CD4-positive, alpha-beta T cell treated with Interleukin-10 for 1 hour (primary cell): ENCODE measurements around the gene AIM2.
"Not testable (repeated sequence)": the region's sequence is repeated elsewhere in the genome, so short reads cannot be mapped to it uniquely, and the experiment has no call there.

ENCODE experiments used
- DNase-seq: peaks from one replicate; pipeline ENCODE4 v3.0.0-alpha.2; 2020

Gene AIM2, protein sequence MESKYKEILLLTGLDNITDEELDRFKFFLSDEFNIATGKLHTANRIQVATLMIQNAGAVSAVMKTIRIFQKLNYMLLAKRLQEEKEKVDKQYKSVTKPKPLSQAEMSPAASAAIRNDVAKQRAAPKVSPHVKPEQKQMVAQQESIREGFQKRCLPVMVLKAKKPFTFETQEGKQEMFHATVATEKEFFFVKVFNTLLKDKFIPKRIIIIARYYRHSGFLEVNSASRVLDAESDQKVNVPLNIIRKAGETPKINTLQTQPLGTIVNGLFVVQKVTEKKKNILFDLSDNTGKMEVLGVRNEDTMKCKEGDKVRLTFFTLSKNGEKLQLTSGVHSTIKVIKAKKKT

DNA sequence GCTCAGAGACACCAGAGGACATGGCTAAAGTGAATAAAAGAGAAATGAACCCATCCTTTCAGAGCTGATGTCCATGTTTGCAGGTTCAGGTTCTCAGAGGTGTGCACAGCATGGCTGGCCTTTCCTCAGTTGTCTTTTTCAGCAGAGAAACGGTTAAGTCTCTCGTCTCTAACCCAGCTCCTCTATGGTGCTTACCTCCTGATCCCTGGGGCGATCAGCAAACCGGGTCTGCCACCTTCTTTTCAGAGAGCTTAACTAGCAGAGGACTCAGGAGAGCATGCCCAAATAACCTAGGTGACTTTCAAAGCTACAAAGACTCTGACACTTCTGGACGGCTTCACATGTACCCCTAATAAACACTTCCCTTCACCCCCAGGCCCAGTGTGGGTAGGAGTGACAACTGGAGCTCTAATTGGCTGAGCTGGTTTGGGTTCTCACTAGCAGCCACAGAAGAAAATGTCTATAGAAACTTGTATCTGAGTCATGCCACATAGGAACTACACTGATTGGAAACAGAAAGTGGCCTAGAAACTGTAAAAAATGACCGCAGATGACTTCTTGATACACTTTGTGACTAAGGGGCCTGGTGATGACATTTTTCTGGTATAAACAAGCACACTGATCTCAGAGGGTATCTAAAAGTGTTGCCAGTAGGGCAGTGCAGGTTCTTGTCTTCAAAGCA lies at the start of gene AIM2:
AIM2 (minus strand) TSS at position 329 of the 682 bp plus-strand sequence. CDS start 3,267 bp downstream, outside the sequence.
- peak; percentile 89 for DNase-seq

DNA sequence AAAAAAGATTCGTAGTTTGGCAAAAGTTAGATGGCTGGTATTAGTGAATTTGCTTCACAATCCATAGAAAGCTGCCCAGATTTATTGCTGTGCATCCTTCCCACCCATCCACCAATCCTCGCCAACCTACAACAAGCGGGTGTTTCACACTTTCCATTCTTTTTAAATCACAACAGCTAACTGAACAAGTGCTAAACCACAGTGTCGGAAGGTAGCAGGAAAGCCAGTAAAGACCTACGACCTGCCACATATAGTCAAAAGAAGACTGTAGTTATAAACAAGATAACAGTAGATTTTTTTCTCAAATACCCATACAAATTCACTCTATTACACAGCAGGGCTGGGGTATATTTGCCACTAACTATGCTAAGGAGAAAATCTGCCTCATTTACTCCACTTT lies 47.0 kb upstream of the AIM2 start:
- DNase-seq, result no peak

DNA sequence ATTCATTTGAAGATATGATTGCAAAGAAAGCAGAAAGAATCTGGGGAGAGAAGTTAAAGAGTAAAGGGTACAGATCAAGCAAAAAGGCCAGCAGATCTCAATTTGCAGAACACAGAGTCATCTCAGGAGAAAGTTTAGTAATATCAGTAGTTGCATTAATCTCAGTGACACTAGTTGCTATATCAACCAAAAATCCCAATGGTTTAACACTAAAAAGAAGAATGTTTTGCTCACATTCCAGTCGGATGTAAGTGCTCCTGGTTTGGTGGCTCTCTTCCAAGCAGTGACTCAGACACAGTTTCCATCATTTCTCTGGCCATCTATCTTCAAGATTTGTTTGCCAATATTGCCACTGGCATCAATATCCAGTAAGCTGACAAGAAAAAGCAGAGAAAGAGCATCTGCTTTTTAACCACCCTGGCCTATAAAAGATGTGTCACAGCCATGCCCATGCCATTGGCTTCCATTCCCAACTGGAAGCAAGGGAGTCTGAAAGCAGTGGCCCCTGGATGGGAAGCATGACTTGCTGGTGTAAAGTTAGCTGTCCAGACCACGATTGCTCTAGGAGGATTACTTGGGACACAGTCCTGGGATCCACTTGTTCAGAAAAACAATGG lies 45.5 kb upstream of the AIM2 start:
- no peak for DNase-seq

DNA sequence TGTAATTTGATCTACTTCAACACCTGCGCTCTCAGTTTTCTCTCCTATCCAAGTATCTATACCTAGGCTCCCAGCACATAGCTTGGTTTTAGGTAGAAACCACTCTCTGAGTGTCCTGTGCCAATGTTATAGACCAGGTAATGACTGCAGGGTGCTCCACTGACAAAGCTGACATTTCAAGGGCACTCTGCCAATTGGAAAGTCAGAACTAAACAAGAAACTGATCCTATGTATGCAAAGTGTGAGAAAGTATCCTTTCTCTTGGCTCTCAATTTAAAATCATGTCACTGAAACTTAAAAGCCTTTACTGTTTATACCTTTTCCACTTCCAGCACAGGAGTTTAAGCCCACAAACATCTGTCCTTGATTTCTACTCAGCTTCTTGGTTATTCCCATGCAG lies 45.0 kb upstream of the AIM2 start:
- DNase-seq, result no peak

DNA sequence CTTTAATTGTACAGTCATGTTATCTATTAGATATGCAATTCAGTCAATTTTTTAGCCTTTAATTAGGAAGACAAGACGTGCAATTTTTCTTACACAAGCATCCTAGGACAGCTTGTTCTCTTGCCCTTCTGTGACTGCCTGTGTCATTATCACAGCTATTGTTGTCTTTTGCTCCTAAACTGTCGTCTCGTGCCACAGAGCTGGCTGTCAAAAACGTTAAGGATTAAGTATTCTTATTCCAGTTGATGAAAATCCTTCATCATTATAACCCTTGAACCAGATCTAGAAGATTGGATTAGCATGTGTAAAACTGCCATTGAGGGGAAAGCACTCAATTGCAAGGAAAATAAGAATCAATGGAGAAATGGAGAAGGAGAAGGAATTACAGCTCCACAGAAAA lies 43.8 kb upstream of the AIM2 start:
- no peak for DNase-seq

DNA sequence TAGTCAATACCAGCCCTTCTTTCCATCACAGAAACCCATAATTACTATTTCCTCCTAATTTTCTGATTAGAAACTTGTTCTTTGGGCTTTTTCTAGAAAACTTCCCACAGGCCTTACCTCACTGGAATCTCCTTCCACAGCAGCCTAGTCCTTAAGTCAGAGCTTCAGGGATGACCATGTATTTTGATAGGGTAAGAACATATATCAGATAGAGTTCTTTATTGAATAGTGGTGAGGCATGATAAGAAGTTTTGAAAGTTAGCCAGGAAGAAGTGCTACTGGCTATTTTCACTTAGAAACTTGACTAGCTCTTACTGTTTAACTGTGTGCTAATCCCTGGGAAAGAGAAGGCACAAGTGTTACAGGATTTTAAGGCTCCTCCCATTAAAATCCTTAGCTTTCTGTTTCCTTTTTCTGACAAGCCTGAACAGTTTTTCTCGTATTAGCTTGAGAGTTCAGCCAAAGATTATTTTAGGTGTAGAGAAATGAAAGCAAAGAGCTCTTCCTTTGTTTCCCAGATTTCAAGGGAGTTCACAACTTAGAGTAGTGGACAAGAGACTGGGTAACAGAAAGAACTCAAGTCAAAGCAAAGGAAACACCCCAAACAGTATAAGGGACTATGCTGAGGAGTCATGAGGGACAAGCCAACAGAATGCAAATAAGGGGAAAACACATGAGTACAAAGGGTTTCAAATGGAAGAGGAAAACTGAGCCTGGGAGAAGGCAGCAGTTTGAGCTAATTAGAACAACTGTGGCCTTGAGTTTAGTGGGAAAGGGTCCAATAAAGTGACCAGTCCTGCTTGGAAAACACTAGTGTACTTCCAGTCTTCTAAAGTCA lies 37.2 kb upstream of the AIM2 start:
- DNase-seq, result no peak

DNA sequence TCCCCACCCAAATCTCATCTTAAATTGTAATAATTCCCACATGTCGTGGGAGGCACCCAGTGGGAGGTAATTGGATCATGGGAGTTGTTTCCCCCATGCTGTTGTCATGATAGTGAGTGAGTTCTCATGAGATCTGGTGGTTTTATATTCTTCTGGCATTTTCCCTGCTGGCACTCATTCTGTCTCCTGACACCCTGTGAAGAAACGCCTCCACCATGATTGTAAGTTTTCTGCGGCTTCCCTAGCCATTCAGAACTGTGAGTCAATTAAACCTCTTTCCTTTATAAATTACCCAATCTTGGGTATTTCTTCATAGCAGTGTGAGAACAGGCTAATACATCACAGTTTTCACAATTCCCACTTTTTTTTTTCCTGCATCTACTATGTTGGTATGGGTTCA lies 26.5 kb upstream of the AIM2 start:
- not testable (repeated sequence) for DNase-seq

DNA sequence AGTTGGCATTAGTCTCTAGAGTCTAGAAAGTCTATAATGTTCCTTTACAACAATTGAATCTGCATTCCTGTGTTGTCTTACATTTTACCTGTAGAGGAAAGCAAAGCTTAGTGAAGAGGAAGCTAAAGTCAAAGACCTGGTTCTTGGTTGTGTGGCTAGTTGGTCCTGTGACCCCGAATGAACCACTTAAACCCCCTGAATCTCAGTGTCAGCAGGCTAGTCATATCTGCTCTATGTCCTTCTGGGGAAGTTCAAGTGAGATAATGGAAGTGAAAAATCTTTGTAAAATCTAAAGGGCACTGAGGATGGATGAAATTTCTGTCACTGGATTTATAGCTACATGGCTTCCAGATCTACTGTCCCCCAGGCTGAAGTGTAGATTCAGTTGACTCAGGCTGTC lies 24.0 kb upstream of the AIM2 start:
- no peak for DNase-seq

DNA sequence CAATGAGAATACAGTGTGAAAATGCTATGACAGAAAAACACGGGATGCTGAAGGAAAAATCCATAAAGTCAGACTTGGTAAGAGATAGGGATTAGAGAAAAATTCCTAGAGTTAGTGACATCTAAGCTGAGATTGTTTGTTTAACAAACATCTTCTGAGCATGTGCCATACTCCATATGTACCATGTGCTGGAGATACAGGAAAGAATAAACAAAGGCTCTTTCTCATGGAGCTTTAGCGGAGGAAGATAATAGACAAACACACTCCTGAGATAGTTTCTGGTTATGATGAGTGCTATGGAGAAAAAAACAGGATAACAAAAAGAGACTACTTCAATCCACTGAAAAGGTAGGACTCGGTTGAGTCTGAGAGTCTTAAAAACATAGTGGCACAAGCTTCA lies 22.0 kb upstream of the AIM2 start:
- no peak for DNase-seq

DNA sequence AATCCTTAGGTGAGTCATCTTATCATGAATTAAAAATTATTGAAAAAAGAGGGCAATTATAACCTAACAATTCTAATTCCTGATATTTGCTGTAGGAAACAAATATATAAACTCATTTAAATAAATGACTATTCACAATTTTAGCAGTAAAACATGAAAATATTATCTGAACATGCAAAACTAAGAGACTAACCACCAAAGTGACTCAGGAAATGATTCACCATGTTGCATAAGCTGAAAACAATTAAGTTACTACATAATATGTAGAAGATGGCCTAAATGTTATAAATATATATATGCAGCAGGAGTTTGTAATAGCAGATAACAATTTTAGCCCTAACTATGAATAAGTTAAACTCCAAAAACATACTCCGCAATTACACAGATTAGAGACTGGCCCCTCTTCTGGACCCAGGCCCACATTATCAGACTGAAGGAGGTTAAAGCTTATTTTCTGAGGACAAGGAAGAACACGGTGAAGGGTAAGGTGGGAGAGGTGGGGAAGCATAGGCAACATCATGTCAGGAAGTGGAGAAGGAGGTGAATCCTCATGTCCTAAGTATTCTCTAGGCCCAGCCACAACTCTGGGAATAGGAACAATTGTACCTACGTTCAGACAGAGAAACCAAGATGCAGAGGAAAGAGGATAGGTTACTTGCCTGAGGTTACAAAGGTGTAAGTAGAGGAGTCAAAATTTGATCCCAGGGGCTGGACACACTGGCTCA lies 15.6 kb upstream of the AIM2 start:
- no peak for DNase-seq

DNA sequence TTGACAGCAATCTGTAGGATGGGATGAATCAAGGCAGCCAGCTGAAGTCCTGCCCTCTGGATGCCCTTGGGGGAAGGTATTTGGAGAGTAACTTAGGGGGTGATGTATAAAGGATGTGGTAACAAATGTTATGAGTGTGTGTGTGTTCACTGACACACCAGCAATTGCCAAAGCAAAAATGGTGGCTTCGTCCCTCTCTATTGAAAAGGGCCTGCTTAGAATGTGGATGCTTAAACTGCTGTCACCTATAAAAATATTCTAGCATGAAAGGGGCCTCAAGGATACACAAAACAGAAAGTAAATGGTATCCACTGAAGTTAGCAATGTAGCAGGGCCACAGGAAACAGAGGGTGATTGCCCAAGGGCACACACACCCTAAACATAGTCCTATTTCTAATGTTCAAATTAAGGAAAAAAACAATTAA lies 15.1 kb upstream of the AIM2 start:
- no peak for DNase-seq

DNA sequence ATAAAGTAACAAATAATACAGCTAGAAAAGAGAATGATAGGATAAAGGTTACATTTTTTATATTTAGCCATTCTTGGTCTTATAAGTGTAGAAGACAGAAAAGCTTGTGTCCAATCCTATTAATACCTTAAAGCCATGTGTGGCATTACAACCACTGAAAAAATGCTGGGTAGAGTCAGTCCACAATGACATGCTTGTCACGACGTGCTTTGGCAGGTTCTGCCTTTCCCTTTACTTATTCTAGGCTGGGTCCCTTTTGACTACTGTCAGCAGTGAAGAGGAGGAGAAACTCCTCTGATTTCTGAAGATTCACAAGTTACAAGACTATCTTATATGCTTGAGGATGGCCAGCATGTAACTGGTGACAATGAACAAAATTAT lies 14.6 kb upstream of the AIM2 start:
- no peak for DNase-seq

DNA sequence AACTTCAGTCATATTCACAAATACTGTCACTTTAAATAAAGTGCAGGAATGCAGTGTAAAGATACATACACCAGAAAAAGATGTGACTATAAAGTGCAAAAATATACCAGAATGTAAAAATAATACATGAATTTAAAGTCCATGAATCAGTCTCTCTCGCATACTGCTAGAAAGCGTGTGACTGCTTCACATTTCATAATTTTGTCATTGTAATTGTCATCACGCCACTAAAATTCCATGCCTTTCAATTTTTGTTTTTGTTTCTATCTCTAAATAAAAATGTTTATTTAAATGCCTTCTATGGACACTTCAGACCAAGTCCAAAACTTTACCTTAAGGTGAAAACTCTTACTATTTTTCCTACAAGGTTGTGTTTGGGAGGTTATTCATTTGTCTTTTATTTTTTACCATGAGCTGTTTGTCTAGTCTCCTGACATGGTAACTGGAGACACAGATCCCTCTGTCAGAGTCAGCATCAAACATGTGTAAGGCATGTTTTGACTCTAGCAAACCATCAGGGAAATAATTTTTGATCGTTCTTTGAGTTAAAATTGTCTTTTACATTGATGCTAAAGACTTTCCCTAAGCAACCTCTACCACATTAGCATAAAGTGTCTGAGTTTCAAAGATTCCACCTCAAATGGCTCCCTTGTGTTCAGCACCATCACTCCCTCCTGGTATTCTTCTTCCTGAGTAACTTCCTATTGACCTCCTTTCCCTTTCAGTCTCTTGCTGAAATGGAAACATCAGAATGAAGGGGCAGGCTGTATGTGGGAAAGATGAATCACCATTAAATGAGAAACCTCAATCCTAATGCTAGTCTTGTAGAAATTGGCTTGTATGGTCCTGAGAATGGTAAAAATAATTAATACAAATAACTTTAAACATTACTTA lies 14.0 kb upstream of the AIM2 start:
- no peak for DNase-seq

DNA sequence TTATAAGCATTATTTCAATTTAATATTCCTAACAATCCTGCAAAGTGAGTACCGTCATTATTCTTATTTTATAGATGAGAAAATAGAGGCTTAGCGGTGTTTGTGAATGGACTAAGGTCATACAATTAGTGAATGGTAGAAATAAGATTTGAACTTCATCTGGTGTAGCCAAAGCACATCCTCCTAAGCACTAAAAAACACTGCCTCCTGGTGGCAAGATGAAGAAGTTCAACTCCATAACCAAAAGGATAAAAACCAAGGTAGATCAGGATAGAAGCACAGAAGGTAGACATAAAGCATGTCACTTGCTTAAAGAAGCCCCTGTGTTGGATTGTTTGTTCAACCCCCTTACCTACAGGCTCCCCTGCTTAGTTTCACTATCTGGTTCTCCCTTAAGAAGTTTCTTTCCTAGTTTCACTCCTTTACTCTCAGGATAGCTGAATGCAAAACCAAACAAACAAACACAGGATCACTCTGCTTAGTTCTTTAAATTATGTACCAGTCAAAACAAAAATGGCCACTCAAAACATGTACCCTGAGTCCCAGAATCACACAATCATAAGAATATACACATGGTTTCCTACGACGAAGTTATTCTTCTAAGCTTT lies 12.7 kb upstream of the AIM2 start:
- peak; percentile 65 for DNase-seq

DNA sequence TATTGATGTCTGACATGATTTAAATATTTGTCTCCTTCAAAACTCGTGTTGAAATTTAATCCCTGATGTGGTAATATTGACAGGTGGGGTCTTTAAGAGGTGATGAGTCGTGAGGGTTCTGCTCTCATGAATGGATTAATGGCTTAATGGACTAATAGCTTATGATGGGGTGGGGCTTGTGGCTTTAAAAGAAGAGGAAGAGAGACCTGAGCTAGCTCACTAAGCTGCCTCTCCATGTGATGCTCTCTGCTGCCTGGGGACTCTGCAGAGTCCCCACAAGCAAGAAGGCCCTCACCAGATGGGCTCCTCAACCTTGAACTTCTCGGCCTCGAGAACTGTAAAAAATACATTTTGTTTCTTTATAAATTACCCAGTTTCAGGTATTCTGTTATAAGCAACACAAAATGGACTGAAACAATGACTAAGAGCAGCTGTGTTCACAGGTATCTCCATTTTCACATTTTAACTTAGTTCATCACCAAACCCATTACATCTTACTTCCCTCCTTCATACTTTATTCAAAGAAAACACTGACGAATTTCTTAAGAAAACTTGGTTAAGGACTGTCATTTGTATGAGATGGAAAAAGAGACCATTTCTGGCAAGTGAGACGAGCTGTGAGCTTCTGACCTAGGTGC lies 12.1 kb upstream of the AIM2 start:
- DNase-seq, result no peak

DNA sequence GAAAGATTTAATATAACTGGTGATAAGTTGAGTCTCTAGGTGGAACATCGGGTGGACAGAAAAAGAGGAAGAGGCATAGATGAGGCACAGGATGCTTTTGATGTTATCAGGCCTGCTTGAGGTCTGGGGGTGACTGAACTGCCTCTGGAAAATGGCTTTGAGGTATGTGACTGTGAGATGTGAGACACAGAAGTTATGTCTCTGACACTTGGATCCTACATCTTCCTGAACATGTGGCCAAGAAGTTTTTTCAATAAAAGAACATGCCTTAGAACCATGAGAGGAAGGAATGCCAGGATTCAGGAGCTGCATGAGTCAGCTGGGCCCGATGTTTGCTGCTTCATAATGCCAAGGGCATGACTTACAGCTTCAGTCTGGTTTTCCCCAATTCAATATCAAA lies 11.5 kb upstream of the AIM2 start:
- DNase-seq, result no peak

DNA sequence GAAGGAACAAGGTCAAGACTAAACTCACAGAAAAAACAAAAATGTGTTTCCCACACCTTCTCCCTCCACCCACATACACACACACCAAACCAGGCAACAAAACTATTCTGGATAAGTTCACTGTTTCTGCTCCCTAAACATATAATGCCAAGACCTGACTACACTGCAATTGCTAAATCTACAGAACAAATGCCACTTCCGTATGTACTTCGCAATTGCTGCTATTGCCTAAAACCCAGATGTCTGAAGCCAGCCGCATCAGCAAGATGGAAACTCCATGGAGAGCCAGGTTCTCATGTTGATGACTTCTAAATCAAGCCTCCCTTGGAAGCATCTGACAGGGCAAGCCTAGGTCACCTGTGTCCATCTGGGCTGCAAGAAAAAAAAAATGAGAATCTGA lies 8.3 kb upstream of the AIM2 start:
- no peak for DNase-seq

DNA sequence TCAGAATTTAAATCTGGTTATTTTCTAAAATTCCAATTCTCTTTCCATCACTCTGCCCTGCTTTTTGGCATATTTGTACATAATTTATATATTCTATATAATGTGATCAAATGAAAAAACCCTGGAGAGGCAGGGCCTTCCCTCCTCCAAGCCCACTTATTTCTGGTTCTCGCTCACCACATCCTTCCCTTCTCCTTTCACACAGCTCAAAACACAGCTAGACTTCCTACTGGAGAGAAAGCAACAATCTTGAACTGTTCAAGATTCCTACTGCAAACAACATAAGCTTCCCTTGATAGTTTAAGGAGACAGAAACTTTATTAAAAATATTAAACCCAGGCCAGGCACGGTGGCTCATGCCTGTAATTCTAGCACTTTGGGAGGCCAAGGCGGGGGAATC lies 7.6 kb upstream of the AIM2 start:
- no peak for DNase-seq

DNA sequence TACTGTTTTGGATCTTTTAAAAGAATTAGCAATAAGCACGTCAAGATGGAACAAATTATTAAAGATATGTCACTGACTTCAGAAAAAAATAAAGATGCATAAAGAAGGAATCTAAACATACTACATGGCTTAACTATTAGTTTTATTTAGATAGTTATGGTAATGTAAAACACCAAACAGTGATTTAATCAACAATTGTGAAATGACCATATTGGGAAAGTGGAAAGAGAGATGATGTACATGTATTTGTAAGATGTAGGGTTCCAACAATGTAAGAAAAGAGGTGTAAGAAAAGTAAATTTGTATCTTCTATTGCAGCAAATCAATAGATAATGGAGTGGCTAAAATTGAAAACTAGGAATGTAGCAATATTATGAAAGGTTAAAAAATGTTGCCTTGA lies 6.4 kb upstream of the AIM2 start:
- no peak for DNase-seq

DNA sequence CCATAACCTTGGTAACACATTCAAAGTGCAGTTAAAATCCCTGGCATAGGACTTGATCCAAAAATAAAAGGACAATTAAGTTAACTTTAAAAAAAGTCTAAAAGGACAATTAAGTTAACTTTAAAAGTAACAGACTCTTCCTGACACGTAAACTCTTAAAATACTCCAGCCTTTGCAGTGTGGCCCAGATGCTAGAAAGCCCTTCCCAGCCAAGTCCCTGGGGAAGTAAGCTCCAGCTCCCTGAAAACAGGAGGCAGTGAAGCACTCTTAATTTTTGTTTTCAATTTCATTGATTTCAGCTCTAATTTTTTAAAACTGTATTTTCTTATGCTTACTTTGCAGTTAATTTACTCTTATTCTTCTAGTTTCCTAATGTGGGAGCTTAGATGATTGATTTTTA lies 5.1 kb upstream of the AIM2 start:
- DNase-seq, result no peak

DNA sequence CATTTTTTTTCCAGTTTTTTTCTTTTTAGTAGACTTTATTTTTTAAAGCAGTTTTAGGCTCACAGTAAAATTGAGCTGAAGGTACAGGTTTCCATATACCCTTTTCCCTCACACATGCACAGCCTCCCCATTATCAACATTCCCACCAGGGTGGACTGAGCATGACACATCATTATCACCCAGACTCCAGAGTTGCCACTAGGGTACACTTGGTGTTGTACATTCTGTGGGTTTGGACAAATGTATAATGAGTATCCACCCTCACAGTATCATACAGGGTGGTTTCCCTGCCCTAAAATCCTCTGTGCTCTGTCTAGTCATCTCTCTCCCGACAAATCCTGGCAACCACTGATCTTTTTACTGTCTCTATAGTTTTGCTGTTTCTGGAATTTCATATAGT lies 3.0 kb upstream of the AIM2 start:
- no peak for DNase-seq
